Measurements from ENCODE around the gene CGB3.

Gene CGB3

DNA sequence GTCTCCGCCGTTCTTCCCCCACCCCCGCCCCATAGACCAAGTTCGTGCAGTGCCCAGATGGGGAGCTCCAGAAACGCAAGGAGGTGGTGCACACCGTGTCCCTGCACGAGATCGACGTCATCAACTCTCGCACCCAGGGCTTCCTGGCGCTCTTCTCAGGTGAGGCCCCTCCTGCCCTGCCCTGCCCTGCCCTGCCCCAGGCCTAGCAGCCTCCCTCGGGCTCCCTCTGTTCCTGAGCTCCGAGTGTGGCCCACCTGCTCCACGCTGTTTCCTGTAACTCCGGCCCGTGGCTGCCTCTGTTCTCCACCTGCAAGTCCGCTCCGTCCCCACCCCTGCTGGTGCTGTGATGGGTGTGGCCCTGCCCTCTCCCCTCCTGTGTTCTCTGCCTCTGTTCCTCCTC, 13.7 kb downstream of the CGB3 start:
- no peak overlapping the region for H3K27ac ChIP-seq
- no peak for TF ChIP-seq ZFX (IDR thresholded peaks at IDR 0.05)
- TF ChIP-seq, protein P1, sequence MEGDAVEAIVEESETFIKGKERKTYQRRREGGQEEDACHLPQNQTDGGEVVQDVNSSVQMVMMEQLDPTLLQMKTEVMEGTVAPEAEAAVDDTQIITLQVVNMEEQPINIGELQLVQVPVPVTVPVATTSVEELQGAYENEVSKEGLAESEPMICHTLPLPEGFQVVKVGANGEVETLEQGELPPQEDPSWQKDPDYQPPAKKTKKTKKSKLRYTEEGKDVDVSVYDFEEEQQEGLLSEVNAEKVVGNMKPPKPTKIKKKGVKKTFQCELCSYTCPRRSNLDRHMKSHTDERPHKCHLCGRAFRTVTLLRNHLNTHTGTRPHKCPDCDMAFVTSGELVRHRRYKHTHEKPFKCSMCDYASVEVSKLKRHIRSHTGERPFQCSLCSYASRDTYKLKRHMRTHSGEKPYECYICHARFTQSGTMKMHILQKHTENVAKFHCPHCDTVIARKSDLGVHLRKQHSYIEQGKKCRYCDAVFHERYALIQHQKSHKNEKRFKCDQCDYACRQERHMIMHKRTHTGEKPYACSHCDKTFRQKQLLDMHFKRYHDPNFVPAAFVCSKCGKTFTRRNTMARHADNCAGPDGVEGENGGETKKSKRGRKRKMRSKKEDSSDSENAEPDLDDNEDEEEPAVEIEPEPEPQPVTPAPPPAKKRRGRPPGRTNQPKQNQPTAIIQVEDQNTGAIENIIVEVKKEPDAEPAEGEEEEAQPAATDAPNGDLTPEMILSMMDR (conservative IDR thresholded peaks at IDR 0.05), result no peak

DNA sequence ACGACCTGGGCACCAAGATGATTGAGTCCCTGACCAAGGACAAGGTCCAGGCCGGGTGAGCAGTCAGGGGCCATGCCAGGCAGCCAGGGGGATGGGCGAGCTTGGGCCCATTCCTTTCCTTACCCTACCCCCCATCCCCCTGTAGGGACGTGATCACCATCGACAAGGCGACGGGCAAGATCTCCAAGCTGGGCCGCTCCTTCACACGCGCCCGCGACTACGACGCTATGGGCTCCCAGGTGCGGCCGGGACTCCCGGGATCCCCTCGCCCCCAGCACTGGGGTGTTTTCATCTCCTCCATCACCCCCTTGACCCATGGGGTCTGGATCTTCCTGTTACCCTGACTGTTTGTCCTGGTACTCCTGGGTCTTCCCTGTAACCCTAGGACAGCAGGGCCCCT, 14.3 kb downstream of the CGB3 start:
- TF ChIP-seq, protein P1 (conservative IDR thresholded peaks at IDR 0.05), result no peak
- no peak for TF ChIP-seq ZFX (IDR thresholded peaks at IDR 0.05)
- H3K27ac ChIP-seq, result no peak overlapping the region

DNA sequence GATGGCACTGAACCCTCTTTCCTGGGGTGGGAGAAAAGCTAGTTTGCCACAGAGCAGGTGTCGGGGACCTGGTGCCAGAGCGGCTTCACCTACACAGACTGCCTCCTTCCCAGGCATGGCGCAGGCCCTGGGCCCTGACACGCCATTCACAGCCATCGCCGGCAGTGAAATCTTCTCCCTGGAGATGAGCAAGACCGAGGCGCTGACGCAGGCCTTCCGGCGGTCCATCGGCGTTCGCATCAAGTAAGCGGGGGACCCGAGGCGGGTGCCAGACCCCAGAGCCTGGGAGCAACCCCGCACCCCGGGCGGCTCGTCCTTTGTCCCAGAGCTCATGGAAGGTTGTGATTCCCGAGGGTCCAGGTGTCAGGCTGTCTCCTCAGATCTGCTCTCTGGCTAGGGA, 17.2 kb downstream of the CGB3 start:
- H3K27ac ChIP-seq, result no peak overlapping the region
- TF ChIP-seq, protein P1 (conservative IDR thresholded peaks at IDR 0.05), result no peak
- no peak for TF ChIP-seq ZFX (IDR thresholded peaks at IDR 0.05)

DNA sequence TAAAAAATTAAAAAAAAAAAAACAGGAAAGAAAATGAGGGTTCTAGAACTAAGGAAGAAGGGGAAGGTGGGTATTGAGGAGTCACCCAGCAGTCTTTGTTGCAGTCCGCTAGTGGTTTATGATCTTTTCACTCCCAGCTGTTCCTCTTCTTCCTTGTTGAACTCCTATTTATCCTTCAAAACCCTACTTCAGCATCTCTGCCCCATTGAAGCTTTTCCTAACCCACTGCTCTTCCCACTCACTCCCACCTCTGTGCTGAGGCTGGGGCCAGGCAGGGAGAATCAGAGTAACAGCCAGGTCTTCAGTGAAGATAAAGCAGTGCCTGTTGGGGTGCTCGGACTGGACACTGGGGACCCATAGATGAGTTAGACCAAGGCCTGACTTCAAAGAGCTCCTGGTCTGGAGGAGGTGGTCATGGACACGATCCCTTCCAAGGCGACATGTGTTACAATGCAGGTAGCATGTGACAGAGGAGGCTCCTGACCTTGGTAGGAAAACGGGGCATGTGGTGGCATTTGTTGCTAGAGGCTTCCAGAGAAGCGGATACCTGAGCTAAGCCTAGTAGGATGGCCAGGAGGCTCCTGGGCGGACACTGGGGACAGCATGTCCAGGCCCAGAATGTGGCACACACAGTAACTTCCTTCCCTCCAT, 19.0 kb downstream of the CGB3 start:
- H3K27ac ChIP-seq, result no peak overlapping the region
- TF ChIP-seq, protein P1 (conservative IDR thresholded peaks at IDR 0.05), result no peak
- TF ChIP-seq ZFX (IDR thresholded peaks at IDR 0.05), result no peak

DNA sequence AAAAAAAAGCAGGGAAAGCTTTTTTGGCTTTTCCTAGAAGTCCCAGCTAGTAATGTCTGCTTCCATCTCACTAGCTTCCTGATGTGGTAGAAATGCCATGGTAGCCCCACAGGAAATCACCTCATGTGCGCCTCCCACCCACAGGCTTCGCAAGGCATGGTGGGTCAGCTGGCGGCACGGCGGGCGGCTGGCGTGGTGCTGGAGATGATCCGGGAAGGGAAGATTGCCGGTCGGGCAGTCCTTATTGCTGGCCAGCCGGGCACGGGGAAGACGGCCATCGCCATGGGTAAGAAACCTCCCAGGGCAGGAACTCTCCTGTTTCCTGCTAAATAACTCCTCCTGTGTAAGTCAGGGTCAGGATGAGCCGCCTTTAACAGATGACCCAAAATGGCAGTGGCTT, 20.0 kb downstream of the CGB3 start:
- no peak for TF ChIP-seq ZFX (IDR thresholded peaks at IDR 0.05)
- TF ChIP-seq, protein P1 (conservative IDR thresholded peaks at IDR 0.05), result no peak
- no peak overlapping the region for H3K27ac ChIP-seq

DNA sequence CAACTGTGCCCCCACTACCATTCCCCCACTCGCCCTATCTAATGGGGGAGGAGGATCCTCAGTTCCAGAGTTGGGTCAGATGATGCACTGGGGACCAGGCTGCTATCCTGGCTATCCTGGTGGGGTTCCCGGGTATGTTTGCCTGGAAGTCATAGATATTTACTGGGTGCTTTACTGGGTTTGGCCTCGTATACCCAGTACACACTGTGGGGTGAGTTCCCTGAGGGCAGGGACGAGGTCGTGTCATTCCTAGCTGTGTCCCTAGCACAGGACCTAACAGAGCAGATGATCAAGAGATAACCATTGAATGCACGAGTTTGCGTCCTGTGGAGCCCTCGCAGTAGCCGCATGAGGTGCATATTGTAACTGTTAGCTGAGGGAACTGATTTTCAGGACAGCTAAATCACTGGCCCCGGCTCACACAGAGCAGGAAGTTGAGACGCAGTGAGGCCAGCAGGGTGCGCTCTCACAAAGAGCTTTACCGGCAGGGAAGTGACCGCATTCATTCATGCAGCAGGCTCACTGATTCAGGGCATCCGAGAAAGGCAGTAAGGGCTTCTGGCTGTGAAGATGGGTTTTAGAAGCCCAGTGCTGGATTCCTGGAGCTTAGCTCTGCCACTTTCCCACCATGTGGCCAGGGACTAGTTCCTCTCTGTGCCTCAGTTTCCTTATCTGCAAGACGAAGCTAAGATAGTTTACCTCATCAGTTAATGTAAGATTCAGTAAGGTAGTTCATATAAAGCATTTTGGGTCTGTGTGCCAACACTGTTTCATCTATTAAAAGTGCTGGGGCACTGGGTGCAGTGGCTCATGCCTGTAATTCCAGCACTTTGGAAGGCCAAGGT, 24.4 kb downstream of the CGB3 start:
- no peak for TF ChIP-seq ZFX (IDR thresholded peaks at IDR 0.05)
- TF ChIP-seq, protein P1 (conservative IDR thresholded peaks at IDR 0.05), result peak; percentile 53
- H3K27ac ChIP-seq, result no peak overlapping the region

DNA sequence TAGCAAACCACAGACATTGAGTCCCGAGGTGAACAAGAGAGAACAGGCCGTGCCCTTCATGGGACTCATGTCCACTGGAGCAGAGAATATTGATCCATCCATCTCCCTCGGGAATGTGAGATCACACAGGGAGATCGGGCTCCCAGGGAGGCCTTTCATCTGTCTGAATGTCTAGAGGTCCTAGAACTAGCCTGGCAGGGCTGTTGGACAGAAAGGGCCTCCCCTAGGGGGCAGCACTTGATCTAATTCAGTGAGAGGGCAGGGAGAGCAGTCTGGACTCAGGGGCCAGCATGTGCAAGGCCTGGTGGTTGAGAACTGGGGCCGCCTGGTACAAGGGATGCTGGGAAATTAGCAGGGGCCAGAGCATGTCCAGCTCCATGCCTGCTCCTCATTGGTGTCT, 26.2 kb downstream of the CGB3 start:
- TF ChIP-seq, protein P1 (conservative IDR thresholded peaks at IDR 0.05), result peak; percentile 51
- no peak for TF ChIP-seq ZFX (IDR thresholded peaks at IDR 0.05)
- H3K27ac ChIP-seq, result no peak overlapping the region
